HFFc6 (cell line): Measurements from ENCODE around the gene JADE1. TPM values are rescaled to one million over a fixed set of nuclear protein-coding genes. Genes with fewer than 3 reads are reported as not detected.

Experiments used
- DNase-seq: peaks from one replicate; pipeline ENCODE4 v3.0.0-alpha.2; 2018
- H3K27ac Mint-ChIP-seq: 2 replicates; pipeline ENCODE4 v1.8.0; 2020; ENCODE audit warnings: mild to moderate bottlenecking, mixed read lengths
- H3K27me3 Mint-ChIP-seq: 2 replicates; pipeline ENCODE4 v1.8.0; 2021; ENCODE audit warnings: mild to moderate bottlenecking, moderate library complexity, mixed read lengths; ENCODE audit not compliant: insufficient read depth
- H3K36me3 Mint-ChIP-seq: 2 replicates; pipeline ENCODE4 v1.8.0; 2021; ENCODE audit warnings: low read depth, mixed read lengths
- H3K4me1 Mint-ChIP-seq: 2 replicates; pipeline ENCODE4 v1.8.0; 2020; ENCODE audit warnings: low read depth, mixed read lengths
- H3K4me3 Mint-ChIP-seq: 2 replicates; pipeline ENCODE4 v1.8.0; 2020; ENCODE audit warnings: mild to moderate bottlenecking, moderate library complexity, mixed read lengths
- H3K9me3 Mint-ChIP-seq: 2 replicates; pipeline ENCODE4 v1.8.0; 2020; ENCODE audit warnings: mild to moderate bottlenecking, mixed read lengths
- CTCF ChIP-seq: fragments of 200-600 bp; sonication (generic); IDR thresholded peaks from 2 replicates; pipeline ENCODE4 v1.5.0; 2021; ENCODE audit warnings: antibody characterized with exemption, mild to moderate bottlenecking
- total RNA-seq, 6 experiments: library from RNA; stranded (reverse); fragmentation: NEBNext Ultra II Directional; extraction: Animal tissue kit (Norgen Biotek cat#: 25700); gene quantifications; 2 replicates in 1 of 6; 3 replicates in 5 of 6; pipeline ENCODE4 v1.2.3, GENCODE V29; 2021

JADE1 gene
- total RNA-seq, 6 experiments from 2014 or later, result 23.2 to 32.4 (median 26.6) TPM

GRCh38 chr4:128855621-128856020 lies 46.1 kb downstream of the JADE1 start:
- peaks cover 68% of the 10 kb centered on the region for H3K36me3 Mint-ChIP-seq

GRCh38 chr4:128856246-128856645 lies 46.7 kb downstream of the JADE1 start:
- Mint-ChIP-seq H3K36me3 (peaks cover 67% of the 10 kb centered on the region), H3K27ac (no peak overlapping the region), H3K27me3 (no peaks in the 10 kb centered on the region; the same call in 1 of the 2 replicates), H3K9me3 (no peaks in the 10 kb centered on the region), H3K4me3 (no peak overlapping the region), H3K4me1 (peaks cover 62% of the 10 kb centered on the region)
- no peak for DNase-seq
- TF ChIP-seq CTCF, result no peak

More at GRCh38 chr4:128855621-128856020, 46.1 kb downstream of the JADE1 start:
- DNase-seq, result no peak
- Mint-ChIP-seq H3K27me3 (no peaks in the 10 kb centered on the region; the same call in 1 of the 2 replicates), H3K4me1 (peaks cover 59% of the 10 kb centered on the region), H3K9me3 (no peaks in the 10 kb centered on the region), H3K27ac (no peak overlapping the region), H3K4me3 (no peak overlapping the region)
- no peak for TF ChIP-seq CTCF

GRCh38 chr4:128858879-128859671 lies 49.6 kb downstream of the JADE1 start:
- Mint-ChIP-seq H3K4me1 (peaks cover 77% of the 10 kb centered on the region), H3K27me3 (no peaks in the 10 kb centered on the region; the same call in 1 of the 2 replicates), H3K9me3 (no peaks in the 10 kb centered on the region), H3K36me3 (peaks cover 61% of the 10 kb centered on the region), H3K27ac (peak overlapping the region; percentile 4), H3K4me3 (peak overlapping the region; percentile 37)
- DNase-seq, result peak; percentile 66
- TF ChIP-seq CTCF, result no peak

GRCh38 chr4:128859887-128860677 lies 50.6 kb downstream of the JADE1 start:
- Mint-ChIP-seq H3K4me1 (peaks cover 69% of the 10 kb centered on the region), H3K36me3 (peaks cover 61% of the 10 kb centered on the region), H3K27me3 (no peaks in the 10 kb centered on the region; the same call in 1 of the 2 replicates), H3K9me3 (no peaks in the 10 kb centered on the region), H3K4me3 (no peak overlapping the region; the same call in 1 of the 2 replicates), H3K27ac (peak overlapping the region; percentile 79)
- DNase-seq, result peak; percentile 33
- no peak for TF ChIP-seq CTCF

- no peak overlapping the region for H3K27ac Mint-ChIP-seq
- H3K4me1 Mint-ChIP-seq, result peaks cover 62% of the 10 kb centered on the region
- no peaks in the 10 kb centered on the region; the same call in 1 of the 2 replicates for H3K27me3 Mint-ChIP-seq
- H3K4me3 Mint-ChIP-seq, result no peak overlapping the region
- no peak for DNase-seq
- H3K36me3 Mint-ChIP-seq, result peaks cover 68% of the 10 kb centered on the region
- no peaks in the 10 kb centered on the region for H3K9me3 Mint-ChIP-seq
- no peak for TF ChIP-seq CTCF
Observed at GRCh38 chr4:128861856-128862518, 52.5 kb downstream of the JADE1 start.
